ENCODE results near the gene KDF1. TPM values are rescaled to one million over a fixed set of nuclear protein-coding genes. Genes with fewer than 3 reads are reported as not detected.

KDF1 gene
- total and polyA plus RNA-seq, 4 donors: 1.0 to 4.6 (median 1.8) TPM

GRCh38 chr1:26965628-26966027 is 5.4 kb upstream of the KDF1 start:
- no peak for DNase-seq (ENCODE audit: low spot score)
- TF ChIP-seq TAF1 (conservative IDR thresholded peaks at IDR 0.05) (no peak), JUND (IDR thresholded peaks at IDR 0.05) (no peak), HNF4A (conservative IDR thresholded peaks at IDR 0.05) (no peak), NR2F2 (IDR thresholded peaks at IDR 0.05) (no peak), HNF4G (IDR thresholded peaks at IDR 0.05) (no peak), YY1 (IDR thresholded peaks at IDR 0.05) (no peak), FOXA1 (IDR thresholded peaks at IDR 0.05) (no peak), EGR1 (IDR thresholded peaks at IDR 0.05; ENCODE audit: low read depth in 2 of 2) (no peak), CTCF (IDR thresholded peaks at IDR 0.05; ENCODE audit: low read depth, low read length, missing input control) (no peak), SP1 (IDR thresholded peaks at IDR 0.05) (no peak), GABPA (IDR thresholded peaks at IDR 0.05 in 1 of 2, conservative IDR thresholded peaks at IDR 0.05 in 1 of 2) (no peak)
- TF ChIP-seq, protein P1, sequence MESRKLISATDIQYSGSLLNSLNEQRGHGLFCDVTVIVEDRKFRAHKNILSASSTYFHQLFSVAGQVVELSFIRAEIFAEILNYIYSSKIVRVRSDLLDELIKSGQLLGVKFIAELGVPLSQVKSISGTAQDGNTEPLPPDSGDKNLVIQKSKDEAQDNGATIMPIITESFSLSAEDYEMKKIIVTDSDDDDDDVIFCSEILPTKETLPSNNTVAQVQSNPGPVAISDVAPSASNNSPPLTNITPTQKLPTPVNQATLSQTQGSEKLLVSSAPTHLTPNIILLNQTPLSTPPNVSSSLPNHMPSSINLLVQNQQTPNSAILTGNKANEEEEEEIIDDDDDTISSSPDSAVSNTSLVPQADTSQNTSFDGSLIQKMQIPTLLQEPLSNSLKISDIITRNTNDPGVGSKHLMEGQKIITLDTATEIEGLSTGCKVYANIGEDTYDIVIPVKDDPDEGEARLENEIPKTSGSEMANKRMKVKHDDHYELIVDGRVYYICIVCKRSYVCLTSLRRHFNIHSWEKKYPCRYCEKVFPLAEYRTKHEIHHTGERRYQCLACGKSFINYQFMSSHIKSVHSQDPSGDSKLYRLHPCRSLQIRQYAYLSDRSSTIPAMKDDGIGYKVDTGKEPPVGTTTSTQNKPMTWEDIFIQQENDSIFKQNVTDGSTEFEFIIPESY (IDR thresholded peaks at IDR 0.05): no peak
- TF ChIP-seq, protein P2, sequence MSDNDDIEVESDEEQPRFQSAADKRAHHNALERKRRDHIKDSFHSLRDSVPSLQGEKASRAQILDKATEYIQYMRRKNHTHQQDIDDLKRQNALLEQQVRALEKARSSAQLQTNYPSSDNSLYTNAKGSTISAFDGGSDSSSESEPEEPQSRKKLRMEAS (IDR thresholded peaks at IDR 0.05): no peak
- TF ChIP-seq, protein P3, sequence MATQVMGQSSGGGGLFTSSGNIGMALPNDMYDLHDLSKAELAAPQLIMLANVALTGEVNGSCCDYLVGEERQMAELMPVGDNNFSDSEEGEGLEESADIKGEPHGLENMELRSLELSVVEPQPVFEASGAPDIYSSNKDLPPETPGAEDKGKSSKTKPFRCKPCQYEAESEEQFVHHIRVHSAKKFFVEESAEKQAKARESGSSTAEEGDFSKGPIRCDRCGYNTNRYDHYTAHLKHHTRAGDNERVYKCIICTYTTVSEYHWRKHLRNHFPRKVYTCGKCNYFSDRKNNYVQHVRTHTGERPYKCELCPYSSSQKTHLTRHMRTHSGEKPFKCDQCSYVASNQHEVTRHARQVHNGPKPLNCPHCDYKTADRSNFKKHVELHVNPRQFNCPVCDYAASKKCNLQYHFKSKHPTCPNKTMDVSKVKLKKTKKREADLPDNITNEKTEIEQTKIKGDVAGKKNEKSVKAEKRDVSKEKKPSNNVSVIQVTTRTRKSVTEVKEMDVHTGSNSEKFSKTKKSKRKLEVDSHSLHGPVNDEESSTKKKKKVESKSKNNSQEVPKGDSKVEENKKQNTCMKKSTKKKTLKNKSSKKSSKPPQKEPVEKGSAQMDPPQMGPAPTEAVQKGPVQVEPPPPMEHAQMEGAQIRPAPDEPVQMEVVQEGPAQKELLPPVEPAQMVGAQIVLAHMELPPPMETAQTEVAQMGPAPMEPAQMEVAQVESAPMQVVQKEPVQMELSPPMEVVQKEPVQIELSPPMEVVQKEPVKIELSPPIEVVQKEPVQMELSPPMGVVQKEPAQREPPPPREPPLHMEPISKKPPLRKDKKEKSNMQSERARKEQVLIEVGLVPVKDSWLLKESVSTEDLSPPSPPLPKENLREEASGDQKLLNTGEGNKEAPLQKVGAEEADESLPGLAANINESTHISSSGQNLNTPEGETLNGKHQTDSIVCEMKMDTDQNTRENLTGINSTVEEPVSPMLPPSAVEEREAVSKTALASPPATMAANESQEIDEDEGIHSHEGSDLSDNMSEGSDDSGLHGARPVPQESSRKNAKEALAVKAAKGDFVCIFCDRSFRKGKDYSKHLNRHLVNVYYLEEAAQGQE (IDR thresholded peaks at IDR 0.05): no peak
- TF ChIP-seq, protein P4, sequence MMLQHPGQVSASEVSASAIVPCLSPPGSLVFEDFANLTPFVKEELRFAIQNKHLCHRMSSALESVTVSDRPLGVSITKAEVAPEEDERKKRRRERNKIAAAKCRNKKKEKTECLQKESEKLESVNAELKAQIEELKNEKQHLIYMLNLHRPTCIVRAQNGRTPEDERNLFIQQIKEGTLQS (IDR thresholded peaks at IDR 0.05): no peak
- H3K9me3 ChIP-seq (ENCODE audit: control insufficient read depth in 4 of 4, low read length in 3 of 4): no peaks in the 10 kb centered on the region
- H3K36me3 ChIP-seq (ENCODE audit: control insufficient read depth in 4 of 4, insufficient read depth in 3 of 4, low read depth in 1 of 4, low read length in 3 of 4): no peaks in the 10 kb centered on the region
- 95% methylated on average over 9 of the region's 9 CpGs for whole genome bisulfite sequencing
- H3K4me1 ChIP-seq (ENCODE audit: control insufficient read depth in 4 of 4, insufficient read depth in 4 of 4, low read length in 3 of 4): peaks cover 0 to 18% (median 10%) of the 10 kb centered on the region in 4 donors
- no peak overlapping the region for H3K9ac ChIP-seq (ENCODE audit: low read depth in 1 of 2, low read length in 2 of 2)
- H3K27me3 ChIP-seq (ENCODE audit: control insufficient read depth in 4 of 4, insufficient read depth in 4 of 4, low read length in 3 of 4): no peaks in the 10 kb centered on the region
- no peak overlapping the region for H3K27ac ChIP-seq (ENCODE audit: low read depth in 1 of 2, low read length in 2 of 2)
- no peak overlapping the region for H3K4me3 ChIP-seq (ENCODE audit: low read depth in 1 of 3, low read length in 3 of 3)

DNA sequence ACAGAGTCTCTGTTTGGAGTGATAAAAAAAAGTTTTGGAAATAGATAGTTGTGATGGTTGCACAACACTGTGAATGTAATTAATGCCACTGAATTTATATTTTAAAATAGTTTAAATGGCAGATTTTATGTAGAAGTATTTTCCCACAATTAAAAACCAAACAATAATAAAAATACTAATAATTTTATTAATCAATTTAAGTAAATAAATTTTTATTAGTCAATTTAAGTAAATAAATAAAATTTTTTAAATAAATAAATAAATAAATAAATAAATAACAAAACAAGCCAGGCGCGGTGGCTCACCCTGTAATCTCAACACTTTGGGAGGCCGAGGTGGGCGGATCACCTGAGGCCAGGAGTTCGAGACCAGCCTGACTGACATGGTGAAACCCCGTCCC is 4.9 kb upstream of the KDF1 start:
- WGBS: 96% methylated on average over 6 of the region's 6 CpGs
- H3K9ac ChIP-seq (ENCODE audit: low read depth in 1 of 2, low read length in 2 of 2): no peak overlapping the region
- no peak for DNase-seq (ENCODE audit: low spot score)
- no peak overlapping the region for H3K27ac ChIP-seq (ENCODE audit: low read depth in 1 of 2, low read length in 2 of 2)
- H3K9me3 ChIP-seq (ENCODE audit: control insufficient read depth in 4 of 4, low read length in 3 of 4): no peaks in the 10 kb centered on the region
- no peaks in the 10 kb centered on the region for H3K27me3 ChIP-seq (ENCODE audit: control insufficient read depth in 4 of 4, insufficient read depth in 4 of 4, low read length in 3 of 4)
- H3K4me1 ChIP-seq (ENCODE audit: control insufficient read depth in 4 of 4, insufficient read depth in 4 of 4, low read length in 3 of 4): peaks cover 0 to 19% (median 12%) of the 10 kb centered on the region in 4 donors
- TF ChIP-seq FOXA1 (IDR thresholded peaks at IDR 0.05): no peak
- no peak for TF ChIP-seq RAD21 (IDR thresholded peaks at IDR 0.05)
- TF ChIP-seq, protein P3 (IDR thresholded peaks at IDR 0.05): no peak
- TF ChIP-seq HNF4G (IDR thresholded peaks at IDR 0.05): no peak
- no peak for TF ChIP-seq RXRA (IDR thresholded peaks at IDR 0.05)
- TF ChIP-seq, protein P2 (IDR thresholded peaks at IDR 0.05): no peak
- TF ChIP-seq SP1 (IDR thresholded peaks at IDR 0.05): no peak
- TF ChIP-seq YY1 (IDR thresholded peaks at IDR 0.05): no peak
- no peak for TF ChIP-seq EGR1 (IDR thresholded peaks at IDR 0.05; ENCODE audit: low read depth in 2 of 2)
- TF ChIP-seq TAF1 (conservative IDR thresholded peaks at IDR 0.05): no peak
- no peak for TF ChIP-seq NR2F2 (IDR thresholded peaks at IDR 0.05)
- H3K4me3 ChIP-seq (ENCODE audit: low read depth in 1 of 3, low read length in 3 of 3): no peak overlapping the region
- H3K36me3 ChIP-seq (ENCODE audit: control insufficient read depth in 4 of 4, insufficient read depth in 3 of 4, low read depth in 1 of 4, low read length in 3 of 4): no peaks in the 10 kb centered on the region
